K562 (cell line): ENCODE results near the gene PARD3. TPM values are rescaled to one million over a fixed set of nuclear protein-coding genes. Genes with fewer than 3 reads are reported as not detected.

ENCODE experiments used
- ATAC-seq: fragments of 200-7000 bp; cut with Tn5 transposase; 3 replicates; pipeline ENCODE4 v1.9.1; 2020; ENCODE audit warnings: moderate library complexity
- BruUV-seq: library from RNA; stranded (reverse); fragments of 400-500 nt; replicated peaks from 2 replicates; lab custom pipeline; 2021; lab: Mats Ljungman, UMichigan
- CTCF ChIA-PET: fragments of 300-600 bp; formaldehyde crosslinking; extraction: SDS; loops from one replicate; lab custom pipeline; 2021; ENCODE audit warnings: low intra/inter-chr PET ratio; lab: Yijun Ruan, JAX
- POLR2A ChIA-PET: fragments of 300-600, 350-650 bp; sonication (Branson Sonifier 250); formaldehyde crosslinking; extraction: SDS; loops from one replicate; lab custom pipeline; 2021; ENCODE audit warnings: antibody characterized with exemption, inconsistent platforms; lab: Yijun Ruan, JAX
- DNase-seq, 4 experiments: peaks; one replicate each; pipeline versions ENCODE4 v3.0.0 to v3.0.0-alpha.2; 2011 to 2018; ENCODE audit warnings: low spot score in 3 of 4, mixed read lengths in 3 of 4; ENCODE audit errors: extremely low read depth in 1 of 4
- FAIRE-seq: peaks from 2 replicates; lab custom pipeline; 2011; peaks lifted over from hg19 to GRCh38; lab: Jason Lieb, UNC
- H2AFZ ChIP-seq: 2 replicates; pipeline ENCODE4 v1.6.0; 2011; ENCODE audit warnings: low read depth, low read length, control low read depth, inconsistent platforms
- H3K27ac ChIP-seq: fragments of 200-600 bp; 3 replicates; pipeline ENCODE4 v1.8.0; 2011; ENCODE audit warnings: low read depth, mild to moderate bottlenecking, control low read depth, inconsistent platforms, low read length, moderate library complexity, mixed read lengths; ENCODE audit errors: extremely low read depth
- H3K27me3 ChIP-seq, 2 experiments: fragments of 300-600 bp in 1 of 2; 2 replicates in 1 of 2; 3 replicates in 1 of 2; pipeline versions ENCODE4 v1.6.0 to v1.8.0; 2011; ENCODE audit warnings: inconsistent platforms in 2 of 2, low read length in 2 of 2, mild to moderate bottlenecking in 1 of 2, mixed read lengths in 1 of 2, moderate library complexity in 1 of 2; ENCODE audit not compliant: control insufficient read depth in 2 of 2, insufficient read depth in 2 of 2
- H3K36me3 ChIP-seq: fragments of 300-600 bp; 3 replicates; pipeline ENCODE4 v1.8.0; 2011; ENCODE audit warnings: mild to moderate bottlenecking, low read length, inconsistent platforms; ENCODE audit not compliant: control insufficient read depth, insufficient read depth
- H3K4me1 ChIP-seq, 2 experiments: fragments of 200-600 bp in 1 of 2; replicated peaks in 1 of 2; 2 replicates in 1 of 2; 3 replicates in 1 of 2; pipeline versions ENCODE4 v1.5.1 to v1.8.0; 2011; ENCODE audit warnings: inconsistent platforms in 2 of 2, low read length in 2 of 2, mild to moderate bottlenecking in 1 of 2, mixed read lengths in 1 of 2, moderate library complexity in 1 of 2; ENCODE audit not compliant: control insufficient read depth in 2 of 2, insufficient read depth in 2 of 2
- H3K4me2 ChIP-seq: 2 replicates; pipeline ENCODE4 v1.6.1; 2011; ENCODE audit warnings: low read length, control low read depth, inconsistent platforms, mixed read lengths; ENCODE audit not compliant: insufficient read depth
- H3K4me3 ChIP-seq: fragments of 200-600 bp; sonication (generic), shearing (Covaris generic); 2 replicates; pipeline ENCODE4 v1.5.1; 2016; ENCODE audit warnings: control low read depth, inconsistent platforms
- H3K79me2 ChIP-seq: fragments of 200-600 bp; 3 replicates; pipeline ENCODE4 v1.8.0; 2011; ENCODE audit warnings: low read length, inconsistent platforms; ENCODE audit not compliant: control insufficient read depth, insufficient read depth
- H3K9ac ChIP-seq, 2 experiments: 2 replicates each; pipeline versions ENCODE4 v1.6.0 to v1.6.1; 2011; ENCODE audit warnings: low read depth in 2 of 2, low read length in 2 of 2, control low read depth in 1 of 2, inconsistent platforms in 1 of 2, mild to moderate bottlenecking in 1 of 2, mixed read lengths in 1 of 2; ENCODE audit not compliant: insufficient read depth in 1 of 2
- H3K9me1 ChIP-seq: one replicate; pipeline ENCODE4 v1.6.0; 2011; ENCODE audit warnings: inconsistent platforms, mild to moderate bottlenecking, low read length, moderate library complexity; ENCODE audit not compliant: control insufficient read depth, insufficient read depth
- H3K9me3 ChIP-seq: replicated peaks from 2 replicates; pipeline ENCODE4 v1.5.1; 2011; ENCODE audit warnings: low read depth, low read length, inconsistent platforms; ENCODE audit not compliant: control insufficient read depth, insufficient read depth
- H4K20me1 ChIP-seq: replicated peaks from 2 replicates; pipeline ENCODE4 v1.6.1; 2011; ENCODE audit warnings: low read length, inconsistent platforms, mixed read lengths; ENCODE audit not compliant: control insufficient read depth, insufficient read depth
- MCM2 ChIP-seq: fragments of 450-650 bp; IDR thresholded peaks from 2 replicates; pipeline ENCODE4 v1.6.1; 2017; ENCODE audit warnings: low read depth, mild to moderate bottlenecking
- RCOR1 ChIP-seq, 2 experiments: IDR thresholded peaks; 2 replicates each; pipeline ENCODE4 v1.6.1; 2012; ENCODE audit warnings: low read depth in 2 of 2, low read length in 2 of 2, borderline replicate concordance in 1 of 2, improper control_type of control experiment in 1 of 2
- TRIM28 ChIP-seq: fragments of 450-650 bp; IDR thresholded peaks from 2 replicates; pipeline ENCODE4 v1.6.1; 2017
- ZFPM2 ChIP-seq: fragments of 250-450 bp; sonication (Bioruptor Pico); IDR thresholded peaks from 2 replicates; pipeline ENCODE4 v1.5.1; 2022; ENCODE audit warnings: mild to moderate bottlenecking
- ZNF3 ChIP-seq: fragments of 250-450 bp; sonication (Bioruptor Pico); IDR thresholded peaks from 2 replicates; pipeline ENCODE4 v1.5.0; 2021; ENCODE audit warnings: mild to moderate bottlenecking, moderate library complexity
- WGBS: fragments of 100-300 bp; shearing (Covaris generic); methylation state at CpG from one replicate; pipeline ENCODE4 v1.1.6; 2016; ENCODE audit warnings: low coverage, mixed read lengths; ENCODE audit not compliant: insufficient coverage; ENCODE audit errors: missing lambda C conversion rate; 5-methylcytosine and 5-hydroxymethylcytosine counted together
- in situ Hi-C: fragments of 300-500 bp; cut with MboI; formaldehyde crosslinking; loops from 4 replicates; pipeline ENCODE4 v1.15.0; 2018; ENCODE audit warnings: inconsistent platforms, mixed read lengths
- intact Hi-C: fragments of 100-400 bp; cut with micrococcal nuclease; formaldehyde crosslinking; loops from 2 replicates; pipeline ENCODE4 v1.14.2; 2022
- polyA plus RNA-seq, 8 experiments: library from polyadenylated mRNA; depleted of rRNA in 4 of 8; stranded (reverse) in 5 of 8; unstranded in 3 of 8; fragments of >200 nt; fragmentation: Nextera tagmentation in 2 of 8; fragmentation: Illumina TruSeq in 1 of 8; extraction: Ambion mirVana in 2 of 8; extraction: Trizol in 1 of 8; gene quantifications; 2 replicates each; pipeline versions ENCODE4 v1.2.1 to v1.2.3, GENCODE V29; 2011 to 2014; ENCODE audit warnings: inconsistent platforms in 1 of 8, missing spikeins in 1 of 8
- total RNA-seq, 7 experiments: library from RNA; depleted of rRNA in 6 of 7; stranded (reverse); fragments of >200 nt in 6 of 7; fragmentation: Illumina TruSeq in 2 of 7; extraction: Trizol in 2 of 7; gene quantifications; 2 replicates each; pipeline versions ENCODE4 v1.2.1 to v1.2.3, GENCODE V29; 2011 to 2021; ENCODE audit warnings: low replicate concordance in 1 of 7
- TF ChIP-seq, protein P1 (sequence below): sonication (generic); formaldehyde crosslinking; IDR thresholded peaks from 2 replicates; pipeline ENCODE4 v1.8.1; 2023; ENCODE audit warnings: mild to moderate bottlenecking, missing genetic modification reagents

Gene PARD3
- total and polyA plus RNA-seq, 9 of the 15 experiments (the other 6 are each of a cell fraction or from before 2014, with no cell fraction given) = 2.7 to 11.7 (median 7.7) TPM

DNA sequence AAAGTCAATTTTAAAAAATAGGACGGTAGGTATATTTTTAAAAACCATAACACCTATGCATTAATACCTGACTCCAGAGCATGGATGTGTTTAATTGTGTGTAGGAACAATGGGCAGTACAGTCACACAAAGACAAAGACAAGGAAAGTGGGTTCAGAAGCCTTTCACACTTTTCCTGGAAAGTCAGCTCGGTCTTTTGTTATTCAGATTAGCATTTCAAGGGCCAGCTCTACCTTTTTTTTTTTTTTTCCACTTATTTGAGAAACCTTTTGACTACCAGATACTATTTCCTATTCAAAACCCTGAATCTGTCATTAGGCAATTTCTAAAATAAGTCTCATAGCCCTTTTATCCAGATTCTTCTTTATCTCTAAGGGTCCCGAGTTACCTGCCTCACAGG is 401.9 kb downstream of the PARD3 start:
- intact Hi-C loops (no loop called here), in situ Hi-C loops (no loop called here)
- ChIA-PET POLR2A (no interaction called here), CTCF (no interaction called here)
- no peak overlapping the region for H3K27ac ChIP-seq
- DNase-seq (no peak), ATAC-seq (no peak), FAIRE-seq (no peak)
- no peaks in the 10 kb centered on the region for H3K9me3 ChIP-seq
- no peak overlapping the region for H2AFZ ChIP-seq
- no peak overlapping the region for H3K4me3 ChIP-seq
- no peaks in the 10 kb centered on the region for H3K9me1 ChIP-seq
- no peaks in the 10 kb centered on the region for H3K27me3 ChIP-seq
- no peaks in the 10 kb centered on the region for H4K20me1 ChIP-seq
- no peak for TF ChIP-seq MCM2
- no peak for TF ChIP-seq ZFPM2 (CRISPR knock-in tag)
- TF ChIP-seq ZNF3 (CRISPR knock-in tag) = no peak
- TF ChIP-seq RCOR1 (IDR thresholded peaks at IDR 0.05; ENCODE audit: borderline replicate concordance in 1 of 2, low read depth in 2 of 2, low read length in 2 of 2) = no peak
- TF ChIP-seq, protein P1, sequence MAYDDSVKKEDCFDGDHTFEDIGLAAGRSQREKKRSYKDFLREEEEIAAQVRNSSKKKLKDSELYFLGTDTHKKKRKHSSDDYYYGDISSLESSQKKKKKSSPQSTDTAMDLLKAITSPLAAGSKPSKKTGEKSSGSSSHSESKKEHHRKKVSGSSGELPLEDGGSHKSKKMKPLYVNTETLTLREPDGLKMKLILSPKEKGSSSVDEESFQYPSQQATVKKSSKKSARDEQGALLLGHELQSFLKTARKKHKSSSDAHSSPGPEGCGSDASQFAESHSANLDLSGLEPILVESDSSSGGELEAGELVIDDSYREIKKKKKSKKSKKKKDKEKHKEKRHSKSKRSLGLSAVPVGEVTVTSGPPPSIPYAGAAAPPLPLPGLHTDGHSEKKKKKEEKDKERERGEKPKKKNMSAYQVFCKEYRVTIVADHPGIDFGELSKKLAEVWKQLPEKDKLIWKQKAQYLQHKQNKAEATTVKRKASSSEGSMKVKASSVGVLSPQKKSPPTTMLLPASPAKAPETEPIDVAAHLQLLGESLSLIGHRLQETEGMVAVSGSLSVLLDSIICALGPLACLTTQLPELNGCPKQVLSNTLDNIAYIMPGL (CRISPR knock-in tag) = no peak
- no peak for TF ChIP-seq TRIM28
- H3K36me3 ChIP-seq = no peaks in the 10 kb centered on the region
- H3K9ac ChIP-seq = no peak overlapping the region
- H3K79me2 ChIP-seq = no peaks in the 10 kb centered on the region
- 4% methylated on average over 3 of the region's 3 CpGs for WGBS
- no peaks in the 10 kb centered on the region for H3K4me1 ChIP-seq
- BruUV-seq = no TSS peak
- no peak overlapping the region for H3K4me2 ChIP-seq
